Colonic mucosa (tissue), 4 donors: ENCODE measurements around the gene RPS24. TPM values are rescaled to one million over a fixed set of nuclear protein-coding genes. Genes with fewer than 3 reads are reported as not detected.

ENCODE experiments used
- DNase-seq: peaks from one replicate; pipeline ENCODE4 v3.0.0-alpha.2; 2020
- H3K27ac ChIP-seq: fragments of 200-600 bp; one replicate; pipeline ENCODE4 v1.8.0; 2021
- H3K27me3 ChIP-seq: fragments of 200-600 bp; one replicate; pipeline ENCODE4 v1.8.0; 2021
- H3K36me3 ChIP-seq: fragments of 200-600 bp; one replicate; pipeline ENCODE4 v1.8.0; 2021
- H3K4me1 ChIP-seq: fragments of 200-600 bp; one replicate; pipeline ENCODE4 v1.8.0; 2021; ENCODE audit warnings: mild to moderate bottlenecking
- H3K4me3 ChIP-seq: fragments of 200-600 bp; one replicate; pipeline ENCODE4 v1.8.0; 2021
- H3K9ac ChIP-seq, 2 donors: one replicate each; pipeline ENCODE4 v1.7.0; 2013; ENCODE audit warnings: control low read depth in 2 of 2, low read depth in 2 of 2, low read length in 2 of 2
- H3K9me3 ChIP-seq: fragments of 200-600 bp; one replicate; pipeline ENCODE4 v1.8.0; 2021
- CTCF ChIP-seq: fragments of 200-600 bp; IDR thresholded peaks from one replicate; pipeline ENCODE4 v1.8.0; 2022; ENCODE audit warnings: antibody characterized with exemption, mild to moderate bottlenecking
- intact Hi-C: fragments of 100-400 bp; cut with DNase I; formaldehyde crosslinking; loops from one replicate; pipeline ENCODE4 v1.14.1; 2022
- total RNA-seq, 2 donors: library from RNA; stranded (reverse); fragmentation: NEBNext Ultra II Directional in 1 of 2; extraction: Animal tissue kit (Norgen Biotek cat#: 25700) in 1 of 2; gene quantifications; one replicate each; pipeline ENCODE4 v1.2.1, GENCODE V29; 2021
- donor health status: healthy.
- donor health status: DM: no; HTN: no; CAD: no.
- donor health status: DM: no; HTN: no; CAD: no.

RPS24 gene
- total RNA-seq, 2 donors from 2014 or later = 1,326 to 1,370 TPM

GRCh38 chr10:78000206-78000605 is 33.5 kb upstream of the RPS24 start:
- H3K9me3 ChIP-seq = no peaks in the 10 kb centered on the region
- TF ChIP-seq CTCF = no peak
- no peaks in the 10 kb centered on the region for H3K4me1 ChIP-seq
- intact Hi-C loops = no loop called here
- DNase-seq = no peak
- H3K36me3 ChIP-seq = peaks cover 29% of the 10 kb centered on the region
- no peak overlapping the region for H3K9ac ChIP-seq
- no peak overlapping the region for H3K27ac ChIP-seq
- H3K4me3 ChIP-seq = no peak overlapping the region
- no peaks in the 10 kb centered on the region for H3K27me3 ChIP-seq

- intact Hi-C loops = no loop called here
- H3K36me3 ChIP-seq = peaks cover 29% of the 10 kb centered on the region
- no peaks in the 10 kb centered on the region for H3K9me3 ChIP-seq
- no peak overlapping the region for H3K9ac ChIP-seq
- DNase-seq = no peak
- no peak overlapping the region for H3K27ac ChIP-seq
- no peaks in the 10 kb centered on the region for H3K4me1 ChIP-seq
- no peak for TF ChIP-seq CTCF
- no peaks in the 10 kb centered on the region for H3K27me3 ChIP-seq
- H3K4me3 ChIP-seq = no peak overlapping the region
Measured at GRCh38 chr10:78000956-78001472, 32.6 kb upstream of the RPS24 start.

- no peak for TF ChIP-seq CTCF
- Histone ChIP-seq H3K27me3 (no peaks in the 10 kb centered on the region), H3K9ac (no peak overlapping the region), H3K4me1 (no peaks in the 10 kb centered on the region), H3K27ac (no peak overlapping the region), H3K4me3 (no peak overlapping the region), H3K36me3 (peaks cover 41% of the 10 kb centered on the region), H3K9me3 (no peaks in the 10 kb centered on the region)
- no peak for DNase-seq
- intact Hi-C loops = no loop called here
Measured at GRCh38 chr10:78002541-78003288, 30.9 kb upstream of the RPS24 start.

GRCh38 chr10:78004215-78005026 is 29.2 kb upstream of the RPS24 start:
- peaks cover 36% of the 10 kb centered on the region for H3K36me3 ChIP-seq
- no peak overlapping the region for H3K4me3 ChIP-seq
- no peak overlapping the region for H3K27ac ChIP-seq
- no peaks in the 10 kb centered on the region for H3K4me1 ChIP-seq
- no peaks in the 10 kb centered on the region for H3K27me3 ChIP-seq
- no peak for TF ChIP-seq CTCF
- intact Hi-C loops = no loop called here
- H3K9ac ChIP-seq = no peak overlapping the region
- no peaks in the 10 kb centered on the region for H3K9me3 ChIP-seq
- DNase-seq = no peak

- no peaks in the 10 kb centered on the region for H3K27me3 ChIP-seq
- no peak overlapping the region for H3K27ac ChIP-seq
Measured at GRCh38 chr10:78007172-78007571, 26.5 kb upstream of the RPS24 start.

More at GRCh38 chr10:78007172-78007571, 26.5 kb upstream of the RPS24 start:
- H3K36me3 ChIP-seq = peaks cover 24% of the 10 kb centered on the region
- H3K4me1 ChIP-seq = no peaks in the 10 kb centered on the region
- intact Hi-C loops = no loop called here
- no peak for TF ChIP-seq CTCF
- no peak for DNase-seq
- H3K4me3 ChIP-seq = no peak overlapping the region
- no peaks in the 10 kb centered on the region for H3K9me3 ChIP-seq
- H3K9ac ChIP-seq = no peak overlapping the region
